Fibroblast of lung (primary cell): ENCODE results near the gene IP6K1. TPM values are rescaled to one million over a fixed set of nuclear protein-coding genes. Genes with fewer than 3 reads are reported as not detected.

ENCODE experiments used
- DNase-seq, 2 donors: peaks; one replicate each; pipeline versions ENCODE4 v3.0.0 to v3.0.0-alpha.2; 2010; ENCODE audit warnings: low read depth in 2 of 2
- H2AFZ ChIP-seq: 2 replicates; pipeline ENCODE4 v1.5.1; 2012; ENCODE audit warnings: low read length, control low read depth, inconsistent platforms
- H3K27ac ChIP-seq: 2 replicates; pipeline ENCODE4 v1.5.1; 2011; ENCODE audit warnings: low read length, control low read depth; ENCODE audit not compliant: insufficient read depth
- H3K27me3 ChIP-seq: 2 replicates; pipeline ENCODE4 v1.5.1; 2011; ENCODE audit warnings: mild to moderate bottlenecking, low read length; ENCODE audit not compliant: control insufficient read depth, insufficient read depth
- H3K36me3 ChIP-seq: 2 replicates; pipeline ENCODE4 v1.5.1; 2011; ENCODE audit warnings: low read length; ENCODE audit not compliant: control insufficient read depth, insufficient read depth
- H3K4me1 ChIP-seq: 2 replicates; pipeline ENCODE4 v1.5.1; 2011; ENCODE audit warnings: low read length; ENCODE audit not compliant: control insufficient read depth, insufficient read depth; ENCODE audit errors: extremely low read depth
- H3K4me2 ChIP-seq: 2 replicates; pipeline ENCODE4 v1.5.1; 2011; ENCODE audit warnings: low read length, control low read depth; ENCODE audit not compliant: insufficient read depth; ENCODE audit errors: extremely low read depth
- H3K4me3 ChIP-seq, 4 experiments: fragments of 200-600 bp in 1 of 4; sonication (generic) in 1 of 4; replicated peaks in 1 of 4; 2 replicates each; pipeline ENCODE4 v1.5.1; 2011 to 2016; ENCODE audit warnings: low read length in 4 of 4, low read depth in 3 of 4, mild to moderate bottlenecking in 3 of 4, control low read depth in 2 of 4, inconsistent platforms in 1 of 4, mixed read lengths in 1 of 4; ENCODE audit not compliant: insufficient read depth in 1 of 4; ENCODE audit errors: control extremely low read depth in 1 of 4
- H3K79me2 ChIP-seq: 2 replicates; pipeline ENCODE4 v1.5.1; 2012; ENCODE audit warnings: mild to moderate bottlenecking, low read length, inconsistent platforms; ENCODE audit not compliant: control insufficient read depth, insufficient read depth
- H3K9ac ChIP-seq: 2 replicates; pipeline ENCODE4 v1.5.1; 2011; ENCODE audit warnings: mild to moderate bottlenecking, low read length, control low read depth; ENCODE audit not compliant: insufficient read depth
- H3K9me3 ChIP-seq: 2 replicates; pipeline ENCODE4 v1.5.1; 2012; ENCODE audit warnings: low read depth, low read length; ENCODE audit not compliant: control insufficient read depth, insufficient read depth
- H4K20me1 ChIP-seq: 2 replicates; pipeline ENCODE4 v1.5.1; 2011; ENCODE audit warnings: low read length; ENCODE audit not compliant: control insufficient read depth, insufficient read depth; ENCODE audit errors: extremely low read depth
- CTCF ChIP-seq, 2 donors: IDR thresholded peaks in 1 of 2; conservative IDR thresholded peaks in 1 of 2; 1 replicate in 1 of 2; 2 replicates in 1 of 2; pipeline ENCODE4 v1.5.1; 2011 to 2012; ENCODE audit warnings: low read length in 2 of 2, control low read depth in 1 of 2, inconsistent platforms in 1 of 2, low read depth in 1 of 2, mild to moderate bottlenecking in 1 of 2
- EZH2 ChIP-seq: IDR thresholded peaks from 2 replicates; pipeline ENCODE4 v1.5.1; 2012; ENCODE audit warnings: low read length, control low read depth, mild to moderate bottlenecking; ENCODE audit errors: missing control alignments
- polyA plus RNA-seq, 2 donors: library from polyadenylated mRNA; depleted of rRNA in 1 of 2; stranded (reverse) in 1 of 2; unstranded in 1 of 2; fragments of >200 nt; gene quantifications; 2 replicates each; pipeline ENCODE4 v1.2.1, GENCODE V29; 2011 to 2012; ENCODE audit warnings: missing spikeins in 1 of 2
- total RNA-seq: library from RNA; depleted of rRNA; stranded (reverse); fragments of >200 nt; gene quantifications from 2 replicates; pipeline ENCODE4 v1.2.1, GENCODE V29; 2014

The IP6K1 gene
- total and polyA plus RNA-seq, 2 donors (not counting 1 experiment from before 2014, with no cell fraction given) = 30.2 to 45.4 TPM

DNA sequence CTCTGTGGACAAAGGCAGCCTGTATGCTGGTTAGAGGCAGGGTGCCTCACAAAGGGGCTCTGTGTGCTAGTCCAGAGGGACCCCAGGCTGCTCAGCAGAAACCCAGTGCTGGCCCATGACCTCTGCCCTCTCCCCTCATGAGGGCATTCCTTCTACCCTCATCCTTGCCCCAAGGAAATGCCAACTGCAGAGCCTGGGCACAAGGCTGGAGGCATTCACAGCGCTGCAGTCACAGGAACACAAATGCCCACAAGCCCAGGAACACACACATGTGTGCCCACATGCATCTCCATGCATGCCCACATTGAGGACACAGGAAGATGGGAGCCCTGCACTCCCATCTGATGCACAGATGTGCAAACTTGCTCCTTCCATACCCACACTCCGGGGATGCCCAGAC is 20.5 kb upstream of the IP6K1 start:
- no peaks in the 10 kb centered on the region for H3K9me3 ChIP-seq
- H3K4me3 ChIP-seq = no peak overlapping the region
- H3K27ac ChIP-seq = no peak overlapping the region
- no peak for TF ChIP-seq EZH2
- no peak for TF ChIP-seq CTCF (conservative IDR thresholded peaks at IDR 0.05 in 1 of 2, IDR thresholded peaks at IDR 0.05 in 1 of 2; ENCODE audit: low read depth in 1 of 2, low read length in 2 of 2)
- H3K4me1 ChIP-seq = peaks cover 26% of the 10 kb centered on the region
- no peak overlapping the region for H3K4me2 ChIP-seq
- H4K20me1 ChIP-seq = no peaks in the 10 kb centered on the region
- H3K36me3 ChIP-seq = peaks cover 6% of the 10 kb centered on the region
- DNase-seq = no peak
- no peak overlapping the region for H2AFZ ChIP-seq
- no peaks in the 10 kb centered on the region for H3K27me3 ChIP-seq
- H3K79me2 ChIP-seq = no peaks in the 10 kb centered on the region
- no peak overlapping the region for H3K9ac ChIP-seq

- H3K4me1 ChIP-seq = peaks cover 26% of the 10 kb centered on the region
- no peak overlapping the region for H3K27ac ChIP-seq
- no peaks in the 10 kb centered on the region for H4K20me1 ChIP-seq
- TF ChIP-seq EZH2 (no peak), CTCF (conservative IDR thresholded peaks at IDR 0.05 in 1 of 2, IDR thresholded peaks at IDR 0.05 in 1 of 2; ENCODE audit: low read depth in 1 of 2, low read length in 2 of 2) (no peak)
- no peaks in the 10 kb centered on the region for H3K9me3 ChIP-seq
- no peak overlapping the region for H3K9ac ChIP-seq
- H2AFZ ChIP-seq = no peak overlapping the region
- H3K36me3 ChIP-seq = peaks cover 6% of the 10 kb centered on the region
- H3K4me3 ChIP-seq = peak overlapping the region in 1 of 4 experiments; percentile 14
- H3K79me2 ChIP-seq = no peaks in the 10 kb centered on the region
- H3K27me3 ChIP-seq = no peaks in the 10 kb centered on the region
- DNase-seq = peak in 1 of 2 donors; percentile 46
- H3K4me2 ChIP-seq = no peak overlapping the region
Observed at GRCh38 chr3:49805897-49806701, 19.8 kb upstream of the IP6K1 start.

DNA sequence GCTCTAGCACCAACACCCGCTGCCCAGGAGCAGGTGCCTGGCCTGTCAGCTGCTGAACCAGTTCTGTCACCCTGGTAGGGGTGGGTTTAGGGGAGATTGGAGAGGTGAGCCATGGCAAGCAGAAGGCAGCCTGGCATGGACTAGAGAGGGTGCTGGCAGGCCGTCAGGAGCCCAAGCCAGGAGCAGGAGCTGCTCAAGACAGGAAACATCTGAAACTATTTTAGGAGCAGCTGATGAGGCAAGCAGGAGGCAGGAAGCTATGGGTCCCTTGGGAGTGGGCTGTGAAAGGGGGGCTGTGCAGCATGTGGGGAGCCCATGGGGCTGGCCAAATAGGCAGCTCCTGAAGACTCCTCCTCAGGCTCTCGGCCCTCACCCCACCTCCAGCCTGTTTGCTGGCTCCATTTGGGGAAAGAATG is 19.0 kb upstream of the IP6K1 start:
- peak overlapping the region; percentile 37 for H3K4me2 ChIP-seq
- H3K9ac ChIP-seq = no peak overlapping the region
- no peaks in the 10 kb centered on the region for H3K79me2 ChIP-seq
- H3K4me1 ChIP-seq = peaks cover 26% of the 10 kb centered on the region
- no peak overlapping the region for H3K4me3 ChIP-seq
- H2AFZ ChIP-seq = no peak overlapping the region
- peak overlapping the region; percentile 34 for H3K27ac ChIP-seq
- no peaks in the 10 kb centered on the region for H3K9me3 ChIP-seq
- no peak for TF ChIP-seq CTCF (conservative IDR thresholded peaks at IDR 0.05 in 1 of 2, IDR thresholded peaks at IDR 0.05 in 1 of 2; ENCODE audit: low read depth in 1 of 2, low read length in 2 of 2)
- TF ChIP-seq EZH2 = no peak
- DNase-seq = peak; percentile 21 to 88
- H3K36me3 ChIP-seq = peaks cover 5% of the 10 kb centered on the region
- H4K20me1 ChIP-seq = no peaks in the 10 kb centered on the region
- no peaks in the 10 kb centered on the region for H3K27me3 ChIP-seq
